Suprapubic skin (tissue), 4 donors: ENCODE measurements around the gene CTXND1. TPM values are rescaled to one million over a fixed set of nuclear protein-coding genes. Genes with fewer than 3 reads are reported as not detected.

Experiments used
- DNase-seq, 2 donors: peaks; one replicate each; pipeline ENCODE4 v3.0.0-alpha.2; 2019; ENCODE audit warnings: low spot score in 2 of 2
- H3K27ac ChIP-seq: fragments of 200-600 bp; sonication (generic); one replicate; pipeline ENCODE4 v1.5.1; 2019
- H3K27me3 ChIP-seq: fragments of 200-600 bp; sonication (generic); one replicate; pipeline ENCODE4 v1.5.1; 2019
- H3K36me3 ChIP-seq: fragments of 200-600 bp; sonication (generic); one replicate; pipeline ENCODE4 v1.5.1; 2019
- H3K4me1 ChIP-seq: fragments of 200-600 bp; sonication (generic); one replicate; pipeline ENCODE4 v1.5.1; 2019
- H3K4me3 ChIP-seq: fragments of 200-600 bp; sonication (generic); one replicate; pipeline ENCODE4 v1.5.1; 2019; ENCODE audit warnings: mild to moderate bottlenecking
- H3K9me3 ChIP-seq: fragments of 200-600 bp; sonication (generic); one replicate; pipeline ENCODE4 v1.5.1; 2019
- EP300 ChIP-seq: sonication (generic); formaldehyde crosslinking; IDR thresholded peaks from one replicate; pipeline ENCODE4 v1.6.1; 2017; ENCODE audit warnings: antibody characterized with exemption
- POLR2A ChIP-seq, 2 donors: fragments of 450-650 bp; IDR thresholded peaks; one replicate each; pipeline ENCODE4 v1.6.1; 2017; ENCODE audit warnings: antibody characterized with exemption in 2 of 2, mild to moderate bottlenecking in 2 of 2, moderate library complexity in 2 of 2
- POLR2AphosphoS5 ChIP-seq, 3 donors: sonication (generic); formaldehyde crosslinking; IDR thresholded peaks; one replicate each; pipeline ENCODE4 v1.6.1; 2017; ENCODE audit warnings: antibody characterized with exemption in 3 of 3
- WGBS: methylation state at CpG from one replicate; pipeline ENCODE4 v1.1.5; 2018; 5-methylcytosine and 5-hydroxymethylcytosine counted together
- total RNA-seq, 4 donors: library from RNA; depleted of rRNA; stranded (reverse); fragments of >200 nt; gene quantifications; one replicate each; pipeline ENCODE4 v1.1.0, GENCODE V29; 2016
- TF ChIP-seq, protein P1 (sequence below), 2 donors: fragments of 200-600 bp in 1 of 2; fragments of 450-650 bp in 1 of 2; sonication (generic) in 1 of 2; IDR thresholded peaks; one replicate each; pipeline ENCODE4 v1.5.1; 2016 to 2019; ENCODE audit warnings: antibody characterized with exemption in 2 of 2, mild to moderate bottlenecking in 1 of 2, moderate library complexity in 1 of 2

The CTXND1 gene
- total RNA-seq, 4 donors from 2014 or later: 0.24 to 0.55 (median 0.49) TPM; not detected in 1

DNA sequence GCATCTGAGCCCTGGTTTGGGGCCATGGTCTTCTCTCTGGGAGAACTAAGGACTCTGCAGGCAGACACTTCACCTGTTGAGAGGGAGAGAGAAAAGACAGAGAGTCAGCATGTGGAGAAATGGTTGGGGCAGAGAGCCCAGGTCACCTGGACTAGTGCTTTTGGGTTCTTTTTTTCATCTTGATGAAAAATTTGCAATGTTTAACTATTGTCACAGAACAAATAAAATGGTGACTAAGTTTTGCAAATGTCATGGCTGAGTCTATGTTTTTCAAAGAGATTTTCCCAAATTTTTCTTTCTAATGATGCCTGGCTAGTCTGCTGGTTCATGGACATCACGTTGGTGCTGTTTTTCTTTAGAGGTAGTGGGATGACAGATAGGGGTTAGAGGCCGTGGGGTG is 81.4 kb downstream of the CTXND1 start:
- WGBS: 98% methylated on average over 2 of the region's 2 CpGs
- Histone ChIP-seq H3K27me3 (no peaks in the 10 kb centered on the region), H3K9me3 (no peaks in the 10 kb centered on the region), H3K4me3 (no peak overlapping the region), H3K36me3 (peaks cover 8% of the 10 kb centered on the region), H3K27ac (no peak overlapping the region), H3K4me1 (peaks cover 15% of the 10 kb centered on the region)
- TF ChIP-seq POLR2AphosphoS5 (IDR thresholded peaks at IDR 0.05): no peak
- TF ChIP-seq EP300: no peak
- TF ChIP-seq, protein P1, sequence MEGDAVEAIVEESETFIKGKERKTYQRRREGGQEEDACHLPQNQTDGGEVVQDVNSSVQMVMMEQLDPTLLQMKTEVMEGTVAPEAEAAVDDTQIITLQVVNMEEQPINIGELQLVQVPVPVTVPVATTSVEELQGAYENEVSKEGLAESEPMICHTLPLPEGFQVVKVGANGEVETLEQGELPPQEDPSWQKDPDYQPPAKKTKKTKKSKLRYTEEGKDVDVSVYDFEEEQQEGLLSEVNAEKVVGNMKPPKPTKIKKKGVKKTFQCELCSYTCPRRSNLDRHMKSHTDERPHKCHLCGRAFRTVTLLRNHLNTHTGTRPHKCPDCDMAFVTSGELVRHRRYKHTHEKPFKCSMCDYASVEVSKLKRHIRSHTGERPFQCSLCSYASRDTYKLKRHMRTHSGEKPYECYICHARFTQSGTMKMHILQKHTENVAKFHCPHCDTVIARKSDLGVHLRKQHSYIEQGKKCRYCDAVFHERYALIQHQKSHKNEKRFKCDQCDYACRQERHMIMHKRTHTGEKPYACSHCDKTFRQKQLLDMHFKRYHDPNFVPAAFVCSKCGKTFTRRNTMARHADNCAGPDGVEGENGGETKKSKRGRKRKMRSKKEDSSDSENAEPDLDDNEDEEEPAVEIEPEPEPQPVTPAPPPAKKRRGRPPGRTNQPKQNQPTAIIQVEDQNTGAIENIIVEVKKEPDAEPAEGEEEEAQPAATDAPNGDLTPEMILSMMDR (IDR thresholded peaks at IDR 0.05): no peak
- no peak for TF ChIP-seq POLR2A (IDR thresholded peaks at IDR 0.05)
- DNase-seq: no peak

GRCh38 chr15:80169768-80170357 is 82.2 kb downstream of the CTXND1 start:
- H3K27me3 ChIP-seq: no peaks in the 10 kb centered on the region
- H3K27ac ChIP-seq: no peak overlapping the region
- 94% methylated on average over 12 of the region's 12 CpGs for WGBS
- no peak for DNase-seq
- H3K9me3 ChIP-seq: no peaks in the 10 kb centered on the region
- peaks cover 8% of the 10 kb centered on the region for H3K36me3 ChIP-seq
- TF ChIP-seq, protein P1 (IDR thresholded peaks at IDR 0.05): no peak
- TF ChIP-seq EP300: no peak
- no peak for TF ChIP-seq POLR2AphosphoS5 (IDR thresholded peaks at IDR 0.05)
- no peak for TF ChIP-seq POLR2A (IDR thresholded peaks at IDR 0.05)
- H3K4me1 ChIP-seq: peaks cover 15% of the 10 kb centered on the region
- H3K4me3 ChIP-seq: no peak overlapping the region

DNA sequence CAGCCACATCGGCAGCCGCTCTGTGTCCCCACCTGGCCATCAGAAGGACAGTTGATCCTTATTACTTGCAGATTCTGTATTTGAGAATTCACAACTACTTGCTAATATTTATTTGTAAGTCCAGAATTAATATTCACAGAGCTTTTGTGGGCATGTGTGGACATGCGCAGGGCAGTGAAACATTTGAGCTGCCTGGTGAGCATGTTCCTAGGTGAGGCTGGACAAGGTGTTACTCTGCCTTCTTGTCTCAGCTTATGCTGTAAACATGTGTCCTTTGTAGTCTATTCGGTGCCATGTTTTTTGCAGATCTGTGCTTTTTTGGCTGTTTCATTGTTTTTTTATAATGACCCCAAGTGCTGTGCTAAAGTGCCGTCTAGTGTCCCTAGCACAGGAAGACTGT is 83.6 kb downstream of the CTXND1 start:
- WGBS: 72% methylated on average over 5 of the region's 5 CpGs
- no peak overlapping the region for H3K4me3 ChIP-seq
- no peak for DNase-seq
- no peaks in the 10 kb centered on the region for H3K9me3 ChIP-seq
- peaks cover 2% of the 10 kb centered on the region for H3K4me1 ChIP-seq
- no peak for TF ChIP-seq POLR2AphosphoS5 (IDR thresholded peaks at IDR 0.05)
- no peak overlapping the region for H3K27ac ChIP-seq
- H3K36me3 ChIP-seq: peaks cover 14% of the 10 kb centered on the region
- H3K27me3 ChIP-seq: no peaks in the 10 kb centered on the region

- Histone ChIP-seq H3K27me3 (no peaks in the 10 kb centered on the region), H3K27ac (no peak overlapping the region), H3K9me3 (no peaks in the 10 kb centered on the region), H3K4me1 (no peaks in the 10 kb centered on the region), H3K36me3 (peaks cover 18% of the 10 kb centered on the region), H3K4me3 (no peak overlapping the region)
- 93% methylated on average over 8 of the region's 8 CpGs for WGBS
- DNase-seq: no peak
- no peak for TF ChIP-seq EP300
- TF ChIP-seq, protein P1 (IDR thresholded peaks at IDR 0.05): no peak
- no peak for TF ChIP-seq POLR2AphosphoS5 (IDR thresholded peaks at IDR 0.05)
- TF ChIP-seq POLR2A (IDR thresholded peaks at IDR 0.05): no peak
Measured at GRCh38 chr15:80167936-80168335, 84.1 kb downstream of the CTXND1 start.

GRCh38 chr15:80163897-80164296 is 88.1 kb downstream of the CTXND1 start:
- Histone ChIP-seq H3K27me3 (no peaks in the 10 kb centered on the region), H3K27ac (no peak overlapping the region), H3K4me1 (peaks cover 8% of the 10 kb centered on the region), H3K4me3 (no peak overlapping the region), H3K36me3 (peaks cover 35% of the 10 kb centered on the region), H3K9me3 (no peaks in the 10 kb centered on the region)
- 90% methylated on average over 1 of the region's 1 CpG for WGBS
- DNase-seq: peak in 1 of 2 donors; percentile 0
- no peak for TF ChIP-seq POLR2A (IDR thresholded peaks at IDR 0.05)
- TF ChIP-seq, protein P1 (IDR thresholded peaks at IDR 0.05): no peak
- TF ChIP-seq EP300: no peak
- TF ChIP-seq POLR2AphosphoS5 (IDR thresholded peaks at IDR 0.05): no peak

DNA sequence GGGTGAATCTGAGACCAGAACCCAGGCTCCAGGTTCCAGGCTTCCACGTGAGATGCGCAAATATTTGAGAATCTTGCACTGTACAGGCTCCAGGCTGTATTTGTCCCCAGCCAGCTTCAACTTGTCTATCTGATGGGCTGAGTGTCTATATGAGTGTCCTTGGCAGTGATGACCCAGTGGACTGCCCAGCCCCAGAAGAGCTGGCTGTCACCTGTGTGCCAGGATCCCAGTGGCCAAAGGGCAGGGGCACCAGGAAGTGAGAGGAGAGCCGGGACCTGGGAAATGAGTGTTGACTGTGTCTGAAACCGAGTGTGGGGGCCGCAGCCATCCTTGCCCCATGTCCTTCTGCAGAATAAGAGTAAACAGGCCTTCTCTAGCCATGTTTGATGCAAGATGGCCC is 88.8 kb downstream of the CTXND1 start:
- H3K27me3 ChIP-seq: no peaks in the 10 kb centered on the region
- DNase-seq: peak in 1 of 2 donors; percentile 45
- WGBS: 92% methylated on average over 5 of the region's 5 CpGs
- no peak overlapping the region for H3K27ac ChIP-seq
- peaks cover 29% of the 10 kb centered on the region for H3K36me3 ChIP-seq
- no peaks in the 10 kb centered on the region for H3K9me3 ChIP-seq
- peaks cover 8% of the 10 kb centered on the region for H3K4me1 ChIP-seq
- H3K4me3 ChIP-seq: no peak overlapping the region
- TF ChIP-seq EP300 (no peak), POLR2AphosphoS5 (IDR thresholded peaks at IDR 0.05) (no peak), POLR2A (IDR thresholded peaks at IDR 0.05) (no peak)
- TF ChIP-seq, protein P1 (IDR thresholded peaks at IDR 0.05): no peak
